Upper lobe of right lung (tissue), 1 donor: Measurements from ENCODE around the gene TAF4B. TPM values are rescaled to one million over a fixed set of nuclear protein-coding genes. Genes with fewer than 3 reads are reported as not detected.

ENCODE experiments used
- ATAC-seq: fragments of 200-7000 bp; cut with Tn5 transposase; one replicate; pipeline ENCODE4 v1.9.1; 2020; ENCODE audit warnings: mild to moderate bottlenecking, moderate library complexity
- DNase-seq: peaks from one replicate; pipeline ENCODE4 v3.0.0-alpha.2; 2020
- H3K27ac ChIP-seq: fragments of 200-600 bp; one replicate; pipeline ENCODE4 v1.8.0; 2022
- H3K27me3 ChIP-seq: fragments of 200-600 bp; one replicate; pipeline ENCODE4 v1.8.0; 2022; ENCODE audit warnings: mild to moderate bottlenecking
- H3K36me3 ChIP-seq: fragments of 200-600 bp; one replicate; pipeline ENCODE4 v1.8.0; 2022
- H3K4me1 ChIP-seq: fragments of 200-600 bp; one replicate; pipeline ENCODE4 v1.8.0; 2022
- H3K4me3 ChIP-seq: fragments of 200-600 bp; one replicate; pipeline ENCODE4 v1.8.0; 2022; ENCODE audit warnings: mild to moderate bottlenecking
- H3K9me3 ChIP-seq: fragments of 200-600 bp; one replicate; pipeline ENCODE4 v1.8.0; 2022
- CTCF ChIP-seq: fragments of 200-600 bp; IDR thresholded peaks from one replicate; pipeline ENCODE4 v1.8.0; 2022; ENCODE audit warnings: antibody characterized with exemption
- intact Hi-C: fragments of 100-400 bp; cut with DNase I; formaldehyde crosslinking; loops from one replicate; pipeline ENCODE4 v1.11.0; 2022
- total RNA-seq: library from RNA; stranded (reverse); fragmentation: NEBNext Ultra II Directional; extraction: Animal tissue kit (Norgen Biotek cat#: 25700); gene quantifications from one replicate; pipeline ENCODE4 v1.2.1, GENCODE V29; 2021
- donor health status: DM: no; HTN: yes; CAD: no; lungs with severe emphysema.

Gene TAF4B
- total RNA-seq, 1 donor from 2014 or later, result 3.3 TPM

DNA sequence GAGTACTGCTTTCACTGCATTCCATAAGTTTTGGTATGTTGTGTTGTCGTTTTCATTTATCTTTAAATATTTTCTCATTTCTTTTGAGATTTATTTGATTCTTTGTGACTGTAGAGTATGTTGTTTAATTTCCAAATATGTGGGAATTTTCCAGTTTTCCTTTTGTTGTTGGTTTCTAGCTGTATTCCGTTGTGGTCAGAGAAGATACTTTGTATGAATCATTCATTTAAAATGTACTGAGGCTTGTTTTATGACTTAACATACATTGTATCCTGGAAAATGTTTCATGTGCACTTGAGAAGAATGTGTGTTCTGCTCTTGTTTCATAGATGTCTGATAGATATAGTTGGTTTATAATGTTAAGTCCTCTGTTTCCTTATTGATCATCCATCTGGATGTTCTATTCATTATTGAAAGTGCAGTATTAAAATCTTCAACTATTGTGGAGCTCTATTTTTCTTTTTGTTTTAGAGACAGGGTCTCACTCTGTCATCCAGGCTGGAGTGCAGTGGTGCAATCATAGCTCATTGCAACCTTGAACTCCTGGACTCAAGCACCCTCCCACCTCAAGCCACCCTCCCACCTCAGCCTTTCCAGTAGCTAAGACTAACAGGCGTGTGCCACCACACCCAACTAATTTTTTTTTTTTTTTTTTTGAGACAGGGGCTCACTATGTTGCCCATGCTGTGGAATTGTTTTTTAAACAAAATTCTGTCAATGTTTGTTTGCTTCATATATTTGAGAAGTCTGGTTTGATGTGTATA is 96.8 kb downstream of the TAF4B start:
- Histone ChIP-seq H3K27ac (no peak overlapping the region), H3K9me3 (no peaks in the 10 kb centered on the region), H3K36me3 (no peaks in the 10 kb centered on the region), H3K4me3 (no peak overlapping the region), H3K4me1 (no peaks in the 10 kb centered on the region), H3K27me3 (no peaks in the 10 kb centered on the region)
- intact Hi-C loops, result no loop called here
- no peak for TF ChIP-seq CTCF
- no peak for ATAC-seq
- no peak for DNase-seq

- H3K27ac ChIP-seq, result no peak overlapping the region
- ATAC-seq (no peak), DNase-seq (no peak)
Measured at GRCh38 chr18:26325771-26326170, 99.5 kb downstream of the TAF4B start.

GRCh38 chr18:26327062-26327461 is 100.8 kb downstream of the TAF4B start:
- DNase-seq, result no peak
- H3K27me3 ChIP-seq, result no peaks in the 10 kb centered on the region
- no peak overlapping the region for H3K4me3 ChIP-seq
- ATAC-seq, result no peak
- intact Hi-C loops, result no loop called here
- TF ChIP-seq CTCF, result no peak
- H3K27ac ChIP-seq, result no peak overlapping the region
- no peaks in the 10 kb centered on the region for H3K9me3 ChIP-seq
- no peaks in the 10 kb centered on the region for H3K36me3 ChIP-seq
- no peaks in the 10 kb centered on the region for H3K4me1 ChIP-seq

More at GRCh38 chr18:26325771-26326170, 99.5 kb downstream of the TAF4B start:
- intact Hi-C loops, result no loop called here
- Histone ChIP-seq H3K4me1 (no peaks in the 10 kb centered on the region), H3K9me3 (no peaks in the 10 kb centered on the region), H3K4me3 (no peak overlapping the region), H3K36me3 (no peaks in the 10 kb centered on the region), H3K27me3 (no peaks in the 10 kb centered on the region)
- TF ChIP-seq CTCF, result no peak

DNA sequence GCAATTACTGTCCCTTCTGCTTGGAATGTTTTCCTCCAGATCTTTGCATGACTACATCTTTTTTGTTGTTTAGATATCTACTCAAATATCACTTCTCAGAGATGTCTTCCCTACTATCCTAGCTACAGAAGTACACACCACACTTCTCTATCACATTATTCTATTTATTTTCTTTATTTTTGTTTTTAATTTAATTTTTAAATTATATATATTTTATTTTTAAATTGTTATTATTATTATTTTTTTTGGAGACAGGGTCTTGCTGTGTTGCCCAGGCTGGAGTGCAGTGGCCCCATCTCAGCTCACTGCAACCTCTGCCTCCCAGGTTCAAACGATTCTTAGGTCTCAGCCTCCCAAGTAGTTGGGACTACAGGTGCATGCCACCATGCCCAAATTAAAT is 106.7 kb downstream of the TAF4B start:
- no peaks in the 10 kb centered on the region for H3K36me3 ChIP-seq
- H3K27me3 ChIP-seq, result no peaks in the 10 kb centered on the region
- H3K9me3 ChIP-seq, result no peaks in the 10 kb centered on the region
- DNase-seq (no peak), ATAC-seq (no peak)
- intact Hi-C loops, result no loop called here
- no peak overlapping the region for H3K27ac ChIP-seq
- no peak overlapping the region for H3K4me3 ChIP-seq
- no peak for TF ChIP-seq CTCF
- no peaks in the 10 kb centered on the region for H3K4me1 ChIP-seq

DNA sequence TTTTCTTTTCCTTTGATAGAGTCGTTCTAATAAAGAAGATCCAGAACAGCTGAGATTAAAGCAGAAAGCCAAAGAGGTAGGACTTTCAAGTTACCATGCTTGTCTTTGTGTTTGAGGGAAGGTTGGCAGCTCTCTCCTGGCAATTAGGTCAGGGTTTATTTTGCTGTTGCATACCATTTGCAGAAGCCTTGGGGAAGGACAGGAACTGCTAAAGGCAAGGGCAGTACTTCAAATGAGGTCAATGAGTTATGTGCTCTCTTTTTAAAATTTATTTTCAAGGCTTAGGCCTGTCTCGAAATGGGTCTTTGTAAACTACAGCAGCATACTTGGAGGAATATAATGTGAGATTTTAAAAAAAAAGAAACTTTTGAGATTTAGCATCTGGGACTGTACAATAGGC is 108.9 kb downstream of the TAF4B start:
- H3K36me3 ChIP-seq, result no peaks in the 10 kb centered on the region
- no peaks in the 10 kb centered on the region for H3K27me3 ChIP-seq
- DNase-seq (no peak), ATAC-seq (no peak)
- no peak overlapping the region for H3K4me3 ChIP-seq
- intact Hi-C loops, result no loop called here
- no peaks in the 10 kb centered on the region for H3K9me3 ChIP-seq
- H3K4me1 ChIP-seq, result no peaks in the 10 kb centered on the region
- no peak overlapping the region for H3K27ac ChIP-seq
- TF ChIP-seq CTCF, result no peak
